ELF-1 (cell line): ENCODE measurements around the gene TSPAN9.

ENCODE experiments used
- DNase-seq: peaks from one replicate; pipeline ENCODE4 v3.0.0-alpha.2; 2016; ENCODE audit warnings: low read depth, low spot score

The TSPAN9 gene

DNA sequence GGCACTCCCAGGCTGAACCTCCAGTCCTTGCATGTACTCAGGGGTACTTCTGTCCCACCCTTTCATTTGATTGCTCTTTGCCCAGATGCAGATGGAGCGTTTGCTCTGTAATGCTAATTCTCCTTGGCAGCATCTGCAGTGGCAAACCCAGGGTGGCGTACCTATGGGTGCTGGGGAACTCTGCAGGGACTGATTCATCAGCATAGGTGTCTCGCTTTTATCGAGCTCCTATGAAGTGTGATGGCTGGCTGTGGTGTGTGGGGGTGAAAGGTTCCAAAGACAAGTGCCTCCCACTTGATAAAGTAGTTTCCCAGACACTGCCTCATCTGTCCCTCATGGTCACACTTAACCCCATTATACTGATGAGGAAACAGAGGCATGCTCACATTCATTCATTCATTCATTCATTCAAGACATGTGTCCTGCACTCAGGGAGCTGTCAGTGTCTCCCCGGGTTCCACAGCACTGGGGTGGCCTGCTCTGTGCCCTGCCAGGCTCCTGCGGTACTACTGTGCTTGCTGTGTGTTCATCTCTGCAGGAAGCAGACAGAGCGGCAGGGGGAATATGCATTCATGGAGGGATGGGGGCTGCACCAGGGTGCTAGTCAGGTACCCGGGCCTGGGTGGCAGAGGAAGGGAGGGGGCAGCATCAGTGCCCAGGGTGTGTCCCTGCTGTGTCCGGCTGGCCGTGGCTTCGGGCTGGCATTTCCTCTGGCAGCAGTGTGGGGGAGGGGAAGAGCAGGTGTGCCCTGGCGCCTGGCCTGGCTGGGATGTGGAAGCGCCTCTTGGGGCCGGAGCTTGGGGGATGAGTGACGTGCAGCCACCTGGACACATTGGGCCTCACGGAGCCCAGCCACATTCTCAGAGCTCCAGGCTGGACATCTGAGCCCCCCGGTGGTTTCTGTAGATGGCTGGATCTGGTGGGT is 110.9 kb downstream of the TSPAN9 start:
- no peak for DNase-seq

DNA sequence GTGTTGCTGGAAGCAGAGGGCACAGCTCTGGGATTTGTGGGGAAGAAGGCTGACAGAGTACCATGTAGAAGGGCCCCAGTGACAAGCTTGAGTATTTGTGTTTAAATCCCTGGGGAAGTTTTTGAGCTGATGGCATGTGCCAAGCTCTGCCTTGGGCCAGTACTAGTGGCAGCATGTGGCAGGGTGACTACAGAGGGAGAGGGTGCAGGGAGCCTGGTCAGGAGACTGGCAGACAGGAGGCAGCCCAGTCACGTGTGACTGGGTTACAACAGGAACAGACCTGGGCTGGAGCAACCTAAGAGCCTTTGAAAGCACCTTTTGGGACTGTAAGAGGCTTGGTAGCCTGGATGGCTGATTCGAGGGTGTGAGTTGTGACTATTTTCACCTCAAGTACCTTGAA is 112.1 kb downstream of the TSPAN9 start:
- no peak for DNase-seq

- no peak for DNase-seq
These were observed 112.9 kb downstream of the TSPAN9 start for GRCh38 chr12:3190101-3190500.

DNA sequence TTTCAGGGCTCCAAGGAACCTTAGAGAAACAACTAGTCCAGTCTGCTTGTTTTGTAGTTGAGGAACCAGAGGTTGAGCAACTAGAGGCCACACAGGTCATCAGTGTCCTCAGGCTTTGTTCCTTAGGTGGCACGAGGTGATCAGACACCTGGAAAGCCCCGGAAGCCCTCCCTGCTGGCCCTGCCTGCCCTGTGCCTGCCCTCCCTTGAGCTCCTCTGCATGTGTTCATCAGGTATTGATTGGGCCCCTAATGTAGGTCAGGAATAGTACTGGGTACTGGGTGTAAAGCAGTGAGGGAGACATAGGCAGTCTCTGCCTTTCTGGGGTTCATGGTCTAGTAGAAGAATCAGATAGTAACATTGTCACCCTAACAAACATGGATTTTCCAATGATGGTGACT is 114.3 kb downstream of the TSPAN9 start:
- DNase-seq, result no peak

- DNase-seq, result no peak
These were observed 115.0 kb downstream of the TSPAN9 start for GRCh38 chr12:3192221-3192620.

- no peak for DNase-seq
These were observed 116.0 kb downstream of the TSPAN9 start for GRCh38 chr12:3193131-3193530.

- DNase-seq, result no peak
These were observed 116.6 kb downstream of the TSPAN9 start for GRCh38 chr12:3193755-3194154.

GRCh38 chr12:3195337-3195736 is 118.2 kb downstream of the TSPAN9 start:
- DNase-seq, result no peak

GRCh38 chr12:3195859-3196483 is 118.8 kb downstream of the TSPAN9 start:
- DNase-seq, result no peak

GRCh38 chr12:3196488-3196887 is 119.3 kb downstream of the TSPAN9 start:
- no peak for DNase-seq

GRCh38 chr12:3197131-3197818 is 120.1 kb downstream of the TSPAN9 start:
- no peak for DNase-seq

DNA sequence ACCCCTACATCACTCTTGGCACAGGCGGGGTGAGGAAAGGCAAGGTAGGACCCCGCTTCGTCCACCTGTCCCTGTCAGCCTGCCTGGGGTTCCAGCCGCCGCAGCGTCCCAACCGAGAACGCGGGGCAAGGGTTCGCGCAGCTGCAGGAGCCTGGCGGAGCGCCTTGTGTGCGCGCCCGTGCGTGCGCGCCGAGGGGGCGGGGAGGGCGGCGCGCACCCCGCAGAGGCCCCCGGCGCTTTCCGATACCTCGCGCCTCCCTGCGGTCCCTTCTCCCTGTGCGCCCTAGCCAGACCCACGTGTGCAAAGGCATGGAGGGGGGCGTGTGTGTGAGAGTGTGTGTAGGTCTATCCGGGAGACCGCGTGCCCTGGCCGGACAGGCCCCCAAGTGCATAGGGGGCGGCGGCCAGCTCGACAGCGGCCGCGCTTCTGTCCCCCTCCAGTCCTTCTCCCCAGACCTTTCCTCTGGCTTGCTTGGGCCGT is 122.4 kb downstream of the TSPAN9 start:
- peak; percentile 76 for DNase-seq

DNA sequence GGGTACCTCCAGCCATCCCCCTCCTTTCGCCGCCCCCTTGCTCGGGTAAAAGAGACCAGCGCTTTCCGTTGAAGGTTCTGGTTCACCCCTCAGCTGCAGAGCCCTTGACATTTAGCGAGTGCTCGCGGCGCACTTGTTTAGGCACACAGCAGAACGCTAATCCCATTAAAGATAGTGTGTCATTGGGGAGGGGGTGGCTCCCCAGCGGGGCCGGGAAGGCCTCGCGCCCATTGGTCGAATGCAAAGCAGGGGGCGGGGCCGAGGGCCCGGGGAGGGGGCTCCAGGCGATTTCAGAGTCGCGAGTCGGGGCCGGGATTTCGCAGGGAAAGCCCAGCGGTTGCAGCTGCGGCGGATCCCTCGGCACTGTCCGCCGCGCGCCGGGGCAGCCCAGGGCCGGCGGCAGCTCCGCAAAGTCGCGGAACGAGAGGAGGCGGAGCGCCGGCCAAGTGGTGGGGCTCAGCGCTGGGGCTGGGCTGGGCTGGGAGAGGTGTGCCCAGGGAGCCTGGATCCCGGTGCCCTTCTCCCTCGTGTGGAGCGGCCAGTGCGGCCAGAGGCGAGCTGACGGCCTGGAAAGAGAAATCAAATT is 122.9 kb downstream of the TSPAN9 start:
- DNase-seq, result peak; percentile 91

GRCh38 chr12:3200814-3201233 is 123.6 kb downstream of the TSPAN9 start:
- no peak for DNase-seq

GRCh38 chr12:3201339-3202051 is 124.3 kb downstream of the TSPAN9 start:
- DNase-seq, result no peak

DNA sequence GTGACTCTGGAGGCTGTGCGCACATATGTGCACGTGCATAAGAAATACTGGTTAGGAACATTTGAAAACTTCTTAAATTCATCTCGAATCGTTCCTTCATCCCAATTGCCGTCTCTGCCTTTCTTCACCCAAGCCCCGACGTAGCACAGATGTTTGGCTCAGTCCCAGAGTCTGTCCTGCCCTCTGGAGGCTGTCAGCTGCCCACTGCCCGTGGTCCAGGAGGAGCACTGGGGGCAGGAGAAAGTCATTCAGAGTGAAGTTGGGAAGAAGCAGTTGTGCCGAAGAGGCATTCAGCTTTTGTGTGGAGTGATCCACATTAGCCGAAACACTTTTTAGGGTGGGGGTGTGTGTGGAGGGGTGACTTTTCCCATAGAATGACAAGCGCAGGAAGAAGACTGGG is 124.9 kb downstream of the TSPAN9 start:
- DNase-seq, result peak; percentile 39

- DNase-seq, result peak; percentile 86
These were observed 125.7 kb downstream of the TSPAN9 start for GRCh38 chr12:3202734-3203446.

DNA sequence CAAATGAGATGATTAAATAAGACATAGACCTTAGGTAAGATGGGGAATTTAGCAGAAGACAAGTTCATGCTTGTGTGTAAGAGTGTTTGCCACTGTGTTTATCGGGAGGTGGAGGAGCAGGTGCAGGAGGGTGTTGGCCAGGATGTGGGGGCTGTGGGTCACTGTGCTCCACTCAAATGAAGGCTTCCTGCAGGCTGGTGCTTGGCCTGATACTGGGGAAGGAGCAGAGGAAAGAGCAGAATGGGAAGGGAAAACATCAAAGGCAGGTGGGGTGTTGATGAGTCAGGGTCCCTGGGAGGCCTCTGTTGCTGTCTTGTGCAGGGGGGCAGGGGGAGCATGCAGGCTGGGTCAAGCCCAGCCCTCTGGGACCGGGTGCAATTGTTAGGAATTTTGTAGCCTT is 126.5 kb downstream of the TSPAN9 start:
- no peak for DNase-seq

DNA sequence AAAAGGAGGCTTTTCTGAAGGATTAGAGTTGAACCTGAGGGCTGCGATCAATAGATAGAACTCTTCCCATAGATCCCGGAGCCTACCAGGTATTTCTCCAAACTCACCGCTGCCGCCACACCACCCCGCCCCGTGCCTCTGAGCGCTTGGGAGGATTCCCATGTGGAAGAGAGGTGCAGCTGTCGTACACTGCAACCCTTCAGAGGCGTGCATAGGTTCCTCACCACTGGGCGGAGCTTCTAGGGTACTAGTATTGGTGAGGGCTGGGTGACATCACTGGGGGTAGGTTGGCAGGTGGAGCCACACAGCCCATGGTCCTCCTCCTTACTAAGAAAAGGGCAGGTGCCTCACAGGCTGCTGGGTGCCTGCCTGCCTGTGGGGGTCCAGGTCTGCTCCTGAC is 127.0 kb downstream of the TSPAN9 start:
- DNase-seq, result no peak

GRCh38 chr12:3204730-3205531 is 127.8 kb downstream of the TSPAN9 start:
- DNase-seq, result no peak
